Measurements from ENCODE around the gene POPDC3.

DNA sequence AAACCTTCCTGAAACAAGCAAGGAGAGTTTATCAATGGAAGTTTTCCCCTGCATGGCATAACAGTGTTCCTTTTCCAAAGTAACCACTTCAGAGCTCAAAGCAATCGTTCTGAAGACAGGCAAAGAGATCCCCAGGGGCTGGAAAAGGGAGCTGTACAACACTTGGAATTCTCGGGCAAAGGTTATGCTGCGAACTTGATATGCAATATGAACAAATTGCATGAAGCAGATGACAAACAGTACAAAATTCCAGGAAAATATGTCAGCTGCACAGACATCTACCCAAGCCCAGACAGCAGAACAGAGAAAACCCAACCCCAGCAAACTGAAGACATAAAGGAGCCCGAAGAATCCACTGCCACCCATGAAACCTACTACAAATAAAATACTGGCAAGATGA is 18.4 kb downstream of the POPDC3 start:
- TF ChIP-seq, protein P1, sequence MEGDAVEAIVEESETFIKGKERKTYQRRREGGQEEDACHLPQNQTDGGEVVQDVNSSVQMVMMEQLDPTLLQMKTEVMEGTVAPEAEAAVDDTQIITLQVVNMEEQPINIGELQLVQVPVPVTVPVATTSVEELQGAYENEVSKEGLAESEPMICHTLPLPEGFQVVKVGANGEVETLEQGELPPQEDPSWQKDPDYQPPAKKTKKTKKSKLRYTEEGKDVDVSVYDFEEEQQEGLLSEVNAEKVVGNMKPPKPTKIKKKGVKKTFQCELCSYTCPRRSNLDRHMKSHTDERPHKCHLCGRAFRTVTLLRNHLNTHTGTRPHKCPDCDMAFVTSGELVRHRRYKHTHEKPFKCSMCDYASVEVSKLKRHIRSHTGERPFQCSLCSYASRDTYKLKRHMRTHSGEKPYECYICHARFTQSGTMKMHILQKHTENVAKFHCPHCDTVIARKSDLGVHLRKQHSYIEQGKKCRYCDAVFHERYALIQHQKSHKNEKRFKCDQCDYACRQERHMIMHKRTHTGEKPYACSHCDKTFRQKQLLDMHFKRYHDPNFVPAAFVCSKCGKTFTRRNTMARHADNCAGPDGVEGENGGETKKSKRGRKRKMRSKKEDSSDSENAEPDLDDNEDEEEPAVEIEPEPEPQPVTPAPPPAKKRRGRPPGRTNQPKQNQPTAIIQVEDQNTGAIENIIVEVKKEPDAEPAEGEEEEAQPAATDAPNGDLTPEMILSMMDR (IDR thresholded peaks at IDR 0.05; ENCODE audit: borderline replicate concordance, extremely low read depth, low read length, poor library complexity, severe bottlenecking), result no peak
- no peak for TF ChIP-seq EZH2 (IDR thresholded peaks at IDR 0.05; ENCODE audit: borderline replicate concordance, low read depth, low read length, severe bottlenecking)
